Ishikawa (cell line): ENCODE data around the gene SORD.

Source experiments
- CEBPB ChIP-seq: IDR thresholded peaks from 2 replicates; pipeline ENCODE4 v1.6.1; 2012
- CREB1 ChIP-seq: IDR thresholded peaks from 2 replicates; pipeline ENCODE4 v1.6.1; 2012; ENCODE audit warnings: low read depth
- EGR1 ChIP-seq: IDR thresholded peaks from 2 replicates; pipeline ENCODE4 v1.6.1; 2012
- EP300 ChIP-seq: IDR thresholded peaks from 2 replicates; pipeline ENCODE4 v1.6.1; 2012; ENCODE audit warnings: borderline replicate concordance
- FOXM1 ChIP-seq: IDR thresholded peaks from 2 replicates; pipeline ENCODE4 v1.6.1; 2012; ENCODE audit warnings: low read depth, borderline replicate concordance
- MAX ChIP-seq: IDR thresholded peaks from 2 replicates; pipeline ENCODE4 v1.6.1; 2012
- NFIC ChIP-seq: IDR thresholded peaks from 2 replicates; pipeline ENCODE4 v1.6.1; 2012
- RAD21 ChIP-seq: IDR thresholded peaks from 2 replicates; pipeline ENCODE4 v1.6.1; 2012; ENCODE audit warnings: low read depth
- TAF1 ChIP-seq: IDR thresholded peaks from 2 replicates; pipeline ENCODE4 v1.6.1; 2012; ENCODE audit warnings: low read depth, mild to moderate bottlenecking
- TCF12 ChIP-seq: IDR thresholded peaks from 2 replicates; pipeline ENCODE4 v1.6.1; 2012; ENCODE audit warnings: low read depth
- TEAD4 ChIP-seq: IDR thresholded peaks from 2 replicates; pipeline ENCODE4 v1.6.1; 2012
- USF1 ChIP-seq: IDR thresholded peaks from 2 replicates; pipeline ENCODE4 v1.6.1; 2012
- YY1 ChIP-seq: IDR thresholded peaks from 2 replicates; pipeline ENCODE4 v1.6.1; 2012; ENCODE audit warnings: low read depth
- ZBTB7A ChIP-seq: IDR thresholded peaks from 2 replicates; pipeline ENCODE4 v1.6.1; 2012; ENCODE audit warnings: low read depth
- TF ChIP-seq, protein P1 (sequence below): IDR thresholded peaks from 2 replicates; pipeline ENCODE4 v1.6.1; 2012; ENCODE audit warnings: low read depth, mild to moderate bottlenecking

The SORD gene

DNA sequence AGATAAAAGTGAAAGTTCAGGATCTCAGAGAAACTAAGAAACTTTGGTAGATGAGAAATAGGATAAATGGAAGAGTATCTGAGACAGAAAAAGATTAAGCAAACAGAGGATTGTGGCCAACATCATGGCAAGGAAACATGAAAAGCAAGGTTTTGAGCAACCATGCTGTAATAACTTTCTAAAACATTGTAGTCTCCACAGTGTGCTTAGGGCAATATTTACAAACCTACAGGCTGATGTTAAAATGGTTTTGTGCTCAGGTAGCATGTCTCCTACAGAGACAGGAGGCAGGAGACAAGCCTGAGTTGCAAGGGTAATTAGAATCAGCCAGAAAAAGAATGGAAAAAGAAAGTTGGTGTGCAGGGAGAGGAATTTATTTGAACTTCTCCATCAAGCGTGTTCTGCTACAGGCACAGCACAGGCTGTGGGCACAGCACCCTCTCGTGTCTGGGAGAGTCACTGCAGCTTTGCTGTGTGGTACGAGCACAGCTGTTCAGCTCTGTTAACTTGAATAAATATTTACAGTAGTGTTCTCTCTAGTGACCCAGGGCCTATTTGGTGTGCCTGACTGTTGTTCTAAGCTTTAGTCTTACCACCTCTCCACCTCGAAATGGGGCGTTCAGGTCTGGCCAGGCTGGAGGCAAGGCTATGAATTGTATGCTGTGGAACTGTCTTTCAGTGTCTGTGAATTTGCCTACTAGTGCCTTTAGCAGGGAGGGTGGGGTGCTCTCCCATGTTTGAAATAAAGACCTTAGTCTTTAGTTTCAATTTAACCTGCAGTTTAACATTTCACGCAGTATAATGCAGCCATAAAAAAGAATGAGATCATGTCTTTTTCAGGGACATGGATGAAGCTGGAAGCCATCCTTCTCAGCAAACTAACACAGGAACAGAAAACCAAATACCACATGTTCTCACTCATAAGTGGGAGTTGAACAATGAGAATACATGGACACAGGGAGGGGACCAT is 14.1 kb downstream of the SORD start:
- peak; percentile 89 for TF ChIP-seq RAD21

DNA sequence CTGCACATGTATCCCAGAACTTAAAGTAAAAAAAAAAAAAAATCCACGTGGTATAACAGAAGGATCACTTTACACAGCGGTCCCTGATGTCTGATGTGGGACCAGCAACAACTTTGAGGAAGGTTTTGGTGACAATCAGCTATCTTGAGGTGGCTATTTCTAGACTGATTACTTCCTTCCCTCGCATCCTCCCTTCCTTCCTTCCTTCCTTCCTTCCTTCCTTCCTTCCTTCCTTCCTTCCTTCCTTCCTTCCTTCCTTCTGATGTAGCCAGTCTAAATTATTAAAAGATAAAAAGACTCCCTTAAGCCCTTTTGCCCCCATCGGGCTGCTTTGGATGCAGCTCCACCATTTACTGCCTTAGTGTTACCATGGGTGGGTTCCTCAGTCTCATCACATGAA is 14.9 kb downstream of the SORD start:
- TF ChIP-seq TEAD4 (no peak), ZBTB7A (no peak)

DNA sequence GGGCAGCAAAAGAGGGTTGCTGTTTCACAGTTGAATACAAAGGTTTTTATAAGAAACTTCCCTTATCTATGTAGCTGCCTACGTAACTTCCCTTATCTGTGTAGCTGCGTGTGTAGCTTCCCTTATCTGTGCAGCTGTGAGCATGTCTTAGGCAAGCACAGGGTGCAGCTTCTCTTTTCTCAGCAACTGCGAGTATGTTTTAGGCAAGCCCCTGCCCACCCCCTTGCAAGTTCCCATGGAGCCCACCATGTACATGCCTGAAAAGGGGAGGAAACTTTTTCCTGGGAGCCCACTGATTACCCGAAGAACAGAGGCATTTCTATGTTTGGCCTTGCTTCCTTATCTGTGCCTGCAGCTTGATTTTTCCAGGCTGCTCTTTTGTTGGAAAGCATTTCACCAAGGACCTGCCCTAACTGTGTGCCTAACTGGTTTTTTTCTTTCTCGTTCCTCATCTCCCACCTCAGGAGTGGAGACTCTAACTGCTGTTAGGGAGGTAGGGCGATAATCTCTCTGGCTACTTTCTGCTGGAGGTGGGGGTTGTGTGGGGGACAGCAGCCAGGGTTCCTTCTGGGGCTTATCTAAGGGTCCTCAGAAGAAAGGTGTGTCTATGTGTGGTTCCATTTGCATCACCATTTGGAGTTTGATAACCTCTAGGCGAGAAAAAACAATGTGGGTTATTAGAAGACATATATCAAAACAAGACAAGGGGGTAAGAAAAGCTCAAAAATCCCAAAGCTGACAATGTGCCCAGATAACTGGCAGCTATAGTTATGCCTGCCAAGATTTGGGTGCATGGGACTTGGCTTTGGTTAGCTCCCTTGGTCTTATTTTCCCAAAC is 26.0 kb downstream of the SORD start:
- TF ChIP-seq, protein P1, sequence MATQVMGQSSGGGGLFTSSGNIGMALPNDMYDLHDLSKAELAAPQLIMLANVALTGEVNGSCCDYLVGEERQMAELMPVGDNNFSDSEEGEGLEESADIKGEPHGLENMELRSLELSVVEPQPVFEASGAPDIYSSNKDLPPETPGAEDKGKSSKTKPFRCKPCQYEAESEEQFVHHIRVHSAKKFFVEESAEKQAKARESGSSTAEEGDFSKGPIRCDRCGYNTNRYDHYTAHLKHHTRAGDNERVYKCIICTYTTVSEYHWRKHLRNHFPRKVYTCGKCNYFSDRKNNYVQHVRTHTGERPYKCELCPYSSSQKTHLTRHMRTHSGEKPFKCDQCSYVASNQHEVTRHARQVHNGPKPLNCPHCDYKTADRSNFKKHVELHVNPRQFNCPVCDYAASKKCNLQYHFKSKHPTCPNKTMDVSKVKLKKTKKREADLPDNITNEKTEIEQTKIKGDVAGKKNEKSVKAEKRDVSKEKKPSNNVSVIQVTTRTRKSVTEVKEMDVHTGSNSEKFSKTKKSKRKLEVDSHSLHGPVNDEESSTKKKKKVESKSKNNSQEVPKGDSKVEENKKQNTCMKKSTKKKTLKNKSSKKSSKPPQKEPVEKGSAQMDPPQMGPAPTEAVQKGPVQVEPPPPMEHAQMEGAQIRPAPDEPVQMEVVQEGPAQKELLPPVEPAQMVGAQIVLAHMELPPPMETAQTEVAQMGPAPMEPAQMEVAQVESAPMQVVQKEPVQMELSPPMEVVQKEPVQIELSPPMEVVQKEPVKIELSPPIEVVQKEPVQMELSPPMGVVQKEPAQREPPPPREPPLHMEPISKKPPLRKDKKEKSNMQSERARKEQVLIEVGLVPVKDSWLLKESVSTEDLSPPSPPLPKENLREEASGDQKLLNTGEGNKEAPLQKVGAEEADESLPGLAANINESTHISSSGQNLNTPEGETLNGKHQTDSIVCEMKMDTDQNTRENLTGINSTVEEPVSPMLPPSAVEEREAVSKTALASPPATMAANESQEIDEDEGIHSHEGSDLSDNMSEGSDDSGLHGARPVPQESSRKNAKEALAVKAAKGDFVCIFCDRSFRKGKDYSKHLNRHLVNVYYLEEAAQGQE = no peak
- no peak for TF ChIP-seq MAX
- no peak for TF ChIP-seq TCF12
- no peak for TF ChIP-seq FOXM1

- TF ChIP-seq CREB1 = no peak
- no peak for TF ChIP-seq TAF1
- TF ChIP-seq YY1 = no peak
- no peak for TF ChIP-seq RAD21
- TF ChIP-seq USF1 = no peak
- no peak for TF ChIP-seq FOXM1
- no peak for TF ChIP-seq EGR1
- TF ChIP-seq CEBPB = no peak
- TF ChIP-seq, protein P1 = no peak
- TF ChIP-seq TEAD4 = no peak
These were observed 27.6 kb downstream of the SORD start for GRCh38 chr15:45050587-45050986.

- TF ChIP-seq TAF1 = no peak
- TF ChIP-seq NFIC = no peak
- no peak for TF ChIP-seq RAD21
- TF ChIP-seq FOXM1 = no peak
- no peak for TF ChIP-seq USF1
- no peak for TF ChIP-seq ZBTB7A
- no peak for TF ChIP-seq EGR1
- TF ChIP-seq TEAD4 = no peak
- no peak for TF ChIP-seq YY1
- no peak for TF ChIP-seq MAX
These were observed 41.4 kb downstream of the SORD start for GRCh38 chr15:45064386-45064785.

DNA sequence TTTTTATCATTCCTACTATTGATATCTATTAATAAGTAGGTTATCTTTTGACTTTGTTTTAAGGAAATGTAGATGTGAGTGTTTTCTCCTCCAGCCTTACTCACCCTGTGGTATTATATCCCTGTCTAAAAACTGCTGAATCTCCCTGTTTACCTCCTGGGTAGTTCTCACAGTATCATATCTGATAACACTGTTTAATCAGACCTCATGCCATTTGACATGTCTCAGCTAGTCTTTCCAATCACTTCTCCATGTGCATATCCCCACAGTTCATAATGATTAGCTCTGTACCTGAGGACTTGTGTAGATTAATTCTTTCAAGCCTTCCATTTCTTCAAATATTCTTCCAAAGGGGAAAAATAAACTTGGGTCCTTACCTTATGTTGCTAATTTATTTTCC is 60.2 kb downstream of the SORD start:
- TF ChIP-seq FOXM1 (no peak), TEAD4 (no peak), EGR1 (no peak), TAF1 (no peak), RAD21 (no peak), NFIC (no peak), MAX (no peak), CEBPB (no peak), YY1 (no peak), ZBTB7A (no peak), CREB1 (no peak), TCF12 (no peak), EP300 (no peak), USF1 (no peak)
- TF ChIP-seq, protein P1 = no peak
